Neuron (in vitro differentiated cells): ENCODE data around the gene ANAPC1.
"Not testable (repeated sequence)": the region's sequence is repeated elsewhere in the genome, so short reads cannot be mapped to it uniquely, and the experiment has no call there.

ENCODE experiments used
- H2AFZ ChIP-seq: one replicate; pipeline ENCODE4 v1.6.1; 2013; ENCODE audit warnings: low read depth, mild to moderate bottlenecking, inconsistent platforms, low read length, moderate library complexity
- H3K27me3 ChIP-seq: one replicate; pipeline ENCODE4 v1.6.1; 2013; ENCODE audit warnings: low read length; ENCODE audit not compliant: insufficient read depth
- H3K36me3 ChIP-seq: one replicate; pipeline ENCODE4 v1.6.1; 2013; ENCODE audit warnings: low read length; ENCODE audit not compliant: insufficient read depth
- H3K4me1 ChIP-seq: one replicate; pipeline ENCODE4 v1.6.1; 2013; ENCODE audit warnings: low read length; ENCODE audit not compliant: insufficient read depth
- H3K4me3 ChIP-seq: 2 replicates; pipeline ENCODE4 v1.5.1; 2013; ENCODE audit warnings: mild to moderate bottlenecking, low read length, moderate library complexity
- H3K9me3 ChIP-seq: one replicate; pipeline ENCODE4 v1.6.1; 2013; ENCODE audit warnings: low read length

The ANAPC1 gene

DNA sequence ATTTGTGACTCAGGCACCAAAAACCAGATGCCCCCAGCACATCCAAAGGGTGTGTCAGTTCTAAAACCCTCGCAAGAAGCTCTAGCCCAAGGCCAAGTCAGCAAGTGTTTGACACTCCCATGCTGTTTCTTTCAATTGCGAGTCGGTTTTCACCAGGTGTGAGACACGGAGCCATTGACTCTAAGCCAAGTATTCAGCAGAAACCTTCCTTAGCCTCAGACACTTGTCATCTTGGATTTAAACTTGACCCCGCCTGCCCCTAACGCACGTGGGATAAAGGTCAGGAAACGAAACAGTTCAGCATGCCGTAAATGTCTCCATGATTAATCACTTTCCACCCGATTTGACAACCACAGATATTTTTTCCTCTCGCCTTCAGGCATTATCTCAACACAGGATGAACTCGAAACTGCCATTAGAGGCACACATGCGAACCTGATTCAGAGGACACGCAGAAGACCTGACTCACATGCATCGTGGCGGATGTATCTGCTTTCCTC is 156.3 kb downstream of the ANAPC1 start:
- not testable (repeated sequence) for H3K4me3 ChIP-seq, H3K36me3 ChIP-seq, H2AFZ ChIP-seq, H3K27me3 ChIP-seq, H3K9me3 ChIP-seq, H3K4me1 ChIP-seq

DNA sequence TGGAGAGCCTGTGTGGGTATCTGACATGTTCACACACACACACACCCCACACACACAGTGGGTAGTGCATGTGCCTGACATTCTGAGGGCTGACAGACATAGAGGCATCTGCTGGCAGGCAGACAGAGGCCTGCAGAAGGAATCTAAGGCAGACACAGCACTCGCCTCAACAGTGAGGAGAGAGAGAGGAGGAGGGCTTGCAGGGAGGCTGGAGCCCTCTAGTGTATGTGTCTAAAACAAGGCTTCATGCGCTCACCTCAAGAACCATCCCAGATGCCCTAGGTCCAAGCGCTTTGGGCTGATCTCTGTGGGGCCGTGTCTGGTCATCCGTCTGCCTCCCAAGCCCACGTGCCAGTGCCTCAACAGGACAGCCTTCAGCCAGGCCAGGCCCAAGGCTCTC is 158.3 kb downstream of the ANAPC1 start:
- H3K9me3 ChIP-seq, H3K4me1 ChIP-seq, H3K27me3 ChIP-seq, H3K36me3 ChIP-seq, H3K4me3 ChIP-seq, H2AFZ ChIP-seq: not testable (repeated sequence)

- H3K4me3 ChIP-seq, H3K9me3 ChIP-seq, H2AFZ ChIP-seq, H3K4me1 ChIP-seq, H3K36me3 ChIP-seq, H3K27me3 ChIP-seq: not testable (repeated sequence)
These were observed 164.4 kb downstream of the ANAPC1 start for GRCh38 chr2:111719610-111720009.
